HEK293 (cell line): ENCODE data around the gene GTF2F1.

Source experiments
- CTCF ChIA-PET: fragments of 350-600 bp; formaldehyde crosslinking; extraction: SDS; loops from one replicate; lab custom pipeline; 2021; ENCODE audit warnings: antibody characterized with exemption; lab: Yijun Ruan, JAX
- POLR2A ChIA-PET: fragments of 300-600 bp; formaldehyde crosslinking; extraction: SDS; loops from one replicate; lab custom pipeline; 2020; ENCODE audit warnings: antibody characterized with exemption, inconsistent platforms; lab: Yijun Ruan, JAX
- H3K27ac ChIP-seq: fragments of 200-500 bp; sonication (Bioruptor generic); 2 replicates; pipeline ENCODE4 v1.5.1; 2014; ENCODE audit warnings: low read depth, low read length, control low read depth, inconsistent platforms; ENCODE audit errors: extremely low read depth
- H3K36me3 ChIP-seq, 2 experiments: fragments of 200-500 bp in 1 of 2; sonication (Bioruptor generic) in 1 of 2; 1 replicate in 1 of 2; 2 replicates in 1 of 2; pipeline ENCODE4 v1.5.1; 2014 to 2017; ENCODE audit warnings: inconsistent platforms in 2 of 2, low read length in 2 of 2; ENCODE audit not compliant: control insufficient read depth in 2 of 2, insufficient read depth in 1 of 2
- H3K4me1 ChIP-seq: fragments of 200-500 bp; sonication (Bioruptor generic); 2 replicates; pipeline ENCODE4 v1.5.1; 2014; ENCODE audit warnings: mild to moderate bottlenecking, low read length, inconsistent platforms; ENCODE audit not compliant: control insufficient read depth, insufficient read depth
- H3K4me3 ChIP-seq: 2 replicates; pipeline ENCODE4 v1.5.1; 2011; ENCODE audit warnings: low read depth, mild to moderate bottlenecking, control low read depth, low read length, moderate library complexity
- H3K9me3 ChIP-seq: fragments of 200-500 bp; sonication (Bioruptor generic); 2 replicates; pipeline ENCODE4 v1.5.1; 2014; ENCODE audit warnings: low read depth, low read length, inconsistent platforms; ENCODE audit not compliant: control insufficient read depth, insufficient read depth
- BCL11B ChIP-seq: fragments of 450-650 bp; formaldehyde crosslinking; IDR thresholded peaks from 2 replicates; pipeline ENCODE4 v1.5.1; 2016; ENCODE audit warnings: low read depth, missing biosample characterization, missing genetic modification characterization
- BCL6B ChIP-seq: fragments of 450-650 bp; formaldehyde crosslinking; IDR thresholded peaks from 2 replicates; pipeline ENCODE4 v1.5.1; 2017; ENCODE audit warnings: missing biosample characterization, missing genetic modification characterization
- GFI1B ChIP-seq: fragments of 450-650 bp; formaldehyde crosslinking; IDR thresholded peaks from 2 replicates; pipeline ENCODE4 v1.5.1; 2016; ENCODE audit warnings: missing biosample characterization, missing genetic modification characterization
- HOXA7 ChIP-seq: sonication (generic); formaldehyde crosslinking; IDR thresholded peaks from 2 replicates; pipeline ENCODE4 v1.8.1; 2022; ENCODE audit warnings: missing genetic modification reagents, borderline replicate concordance
- KLF10 ChIP-seq: fragments of 450-650 bp; IDR thresholded peaks from 2 replicates; pipeline ENCODE4 v1.5.1; 2018; ENCODE audit warnings: missing biosample characterization, mild to moderate bottlenecking, missing genetic modification characterization
- MYNN ChIP-seq: fragments of 450-650 bp; formaldehyde crosslinking; IDR thresholded peaks from 2 replicates; pipeline ENCODE4 v1.5.1; 2016; ENCODE audit warnings: missing biosample characterization, missing genetic modification characterization, borderline replicate concordance
- SALL2 ChIP-seq: fragments of 450-650 bp; formaldehyde crosslinking; IDR thresholded peaks from 2 replicates; pipeline ENCODE4 v1.5.0; 2017; ENCODE audit warnings: missing biosample characterization, mild to moderate bottlenecking, missing genetic modification characterization, borderline replicate concordance
- SP2 ChIP-seq: fragments of 450-650 bp; formaldehyde crosslinking; IDR thresholded peaks from 2 replicates; pipeline ENCODE4 v1.5.1; 2016; ENCODE audit warnings: missing biosample characterization, missing genetic modification characterization
- SP3 ChIP-seq: fragments of 450-650 bp; formaldehyde crosslinking; IDR thresholded peaks from 2 replicates; pipeline ENCODE4 v1.5.1; 2016; ENCODE audit warnings: missing biosample characterization, missing genetic modification characterization
- SP7 ChIP-seq: fragments of 450-650 bp; formaldehyde crosslinking; IDR thresholded peaks from 2 replicates; pipeline ENCODE4 v1.5.1; 2016; ENCODE audit warnings: missing biosample characterization, missing genetic modification characterization
- YY2 ChIP-seq: fragments of 450-650 bp; formaldehyde crosslinking; IDR thresholded peaks from 2 replicates; pipeline ENCODE4 v1.5.1; 2016; ENCODE audit warnings: missing biosample characterization, missing genetic modification characterization
- ZBTB7A ChIP-seq: fragments of 450-650 bp; formaldehyde crosslinking; IDR thresholded peaks from 2 replicates; pipeline ENCODE4 v1.5.1; 2016; ENCODE audit warnings: low read depth, missing biosample characterization, missing genetic modification characterization
- ZFHX2 ChIP-seq: fragments of 450-650 bp; formaldehyde crosslinking; conservative IDR thresholded peaks from 2 replicates; pipeline ENCODE4 v1.5.1; 2016; ENCODE audit warnings: missing biosample characterization, missing genetic modification characterization
- ZFP69B ChIP-seq: fragments of 450-650 bp; formaldehyde crosslinking; IDR thresholded peaks from 2 replicates; pipeline ENCODE4 v1.5.1; 2016; ENCODE audit warnings: missing biosample characterization, missing genetic modification characterization
- ZNF10 ChIP-seq: fragments of 450-650 bp; formaldehyde crosslinking; IDR thresholded peaks from 2 replicates; pipeline ENCODE4 v1.5.1; 2017; ENCODE audit warnings: missing biosample characterization, missing genetic modification characterization
- ZNF133 ChIP-seq: fragments of 450-650 bp; formaldehyde crosslinking; IDR thresholded peaks from 2 replicates; pipeline ENCODE4 v1.5.1; 2016; ENCODE audit warnings: missing biosample characterization, missing genetic modification characterization
- ZNF140 ChIP-seq: fragments of 450-650 bp; formaldehyde crosslinking; IDR thresholded peaks from 2 replicates; pipeline ENCODE4 v1.5.1; 2016; ENCODE audit warnings: missing biosample characterization, missing genetic modification characterization
- ZNF202 ChIP-seq: fragments of 450-650 bp; formaldehyde crosslinking; IDR thresholded peaks from 2 replicates; pipeline ENCODE4 v1.5.1; 2016; ENCODE audit warnings: missing biosample characterization, missing genetic modification characterization, borderline replicate concordance
- ZNF23 ChIP-seq: fragments of 450-650 bp; formaldehyde crosslinking; IDR thresholded peaks from 2 replicates; pipeline ENCODE4 v1.5.1; 2016; ENCODE audit warnings: missing biosample characterization, missing genetic modification characterization, borderline replicate concordance
- ZNF24 ChIP-seq: fragments of 450-650 bp; formaldehyde crosslinking; IDR thresholded peaks from 2 replicates; pipeline ENCODE4 v1.5.1; 2016; ENCODE audit warnings: missing biosample characterization, missing genetic modification characterization
- ZNF280D ChIP-seq: fragments of 450-650 bp; formaldehyde crosslinking; IDR thresholded peaks from 2 replicates; pipeline ENCODE4 v1.5.1; 2016; ENCODE audit warnings: missing biosample characterization, missing genetic modification characterization
- ZNF324 ChIP-seq: fragments of 450-650 bp; formaldehyde crosslinking; IDR thresholded peaks from 2 replicates; pipeline ENCODE4 v1.5.1; 2016; ENCODE audit warnings: missing biosample characterization, missing genetic modification characterization
- ZNF350 ChIP-seq: fragments of 450-650 bp; formaldehyde crosslinking; IDR thresholded peaks from 2 replicates; pipeline ENCODE4 v1.5.0; 2017; ENCODE audit warnings: missing biosample characterization, mild to moderate bottlenecking, missing genetic modification characterization
- ZNF37A ChIP-seq: fragments of 450-650 bp; IDR thresholded peaks from 2 replicates; pipeline ENCODE4 v1.5.1; 2018; ENCODE audit warnings: missing biosample characterization, missing genetic modification characterization
- ZNF394 ChIP-seq: fragments of 450-650 bp; formaldehyde crosslinking; IDR thresholded peaks from 2 replicates; pipeline ENCODE4 v1.5.1; 2016; ENCODE audit warnings: missing biosample characterization, missing genetic modification characterization, mild to moderate bottlenecking, moderate library complexity, borderline replicate concordance
- ZNF555 ChIP-seq: fragments of 450-650 bp; formaldehyde crosslinking; conservative IDR thresholded peaks from 2 replicates; pipeline ENCODE4 v1.5.1; 2017; ENCODE audit warnings: missing biosample characterization, mild to moderate bottlenecking, missing genetic modification characterization, inconsistent platforms
- ZNF560 ChIP-seq: fragments of 450-650 bp; formaldehyde crosslinking; IDR thresholded peaks from 2 replicates; pipeline ENCODE4 v1.5.1; 2017; ENCODE audit warnings: missing biosample characterization, missing genetic modification characterization, borderline replicate concordance
- ZNF571 ChIP-seq: fragments of 450-650 bp; formaldehyde crosslinking; IDR thresholded peaks from 2 replicates; pipeline ENCODE4 v1.5.0; 2017; ENCODE audit warnings: missing biosample characterization, missing genetic modification characterization
- ZNF600 ChIP-seq: fragments of 450-650 bp; formaldehyde crosslinking; IDR thresholded peaks from 2 replicates; pipeline ENCODE4 v1.5.1; 2016; ENCODE audit warnings: missing biosample characterization, missing genetic modification characterization
- ZNF629 ChIP-seq: fragments of 450-650 bp; formaldehyde crosslinking; IDR thresholded peaks from 2 replicates; pipeline ENCODE4 v1.5.1; 2017; ENCODE audit warnings: missing biosample characterization, missing genetic modification characterization
- ZNF677 ChIP-seq: fragments of 450-650 bp; IDR thresholded peaks from 2 replicates; pipeline ENCODE4 v1.5.0; 2018; ENCODE audit warnings: missing biosample characterization, mild to moderate bottlenecking, missing genetic modification characterization, moderate library complexity
- ZNF791 ChIP-seq: fragments of 450-650 bp; formaldehyde crosslinking; IDR thresholded peaks from 2 replicates; pipeline ENCODE4 v1.5.1; 2016; ENCODE audit warnings: missing biosample characterization, missing genetic modification characterization
- TF ChIP-seq, protein P1 (sequence below): sonication (generic); formaldehyde crosslinking; IDR thresholded peaks from 2 replicates; pipeline ENCODE4 v1.8.1; 2022; ENCODE audit warnings: mild to moderate bottlenecking, moderate library complexity, missing genetic modification reagents
- TF ChIP-seq, protein P2 (sequence below): fragments of 450-650 bp; formaldehyde crosslinking; optimal IDR thresholded peaks from 2 replicates; pipeline ENCODE3; 2016; ENCODE audit warnings: missing biosample characterization, mild to moderate bottlenecking, missing genetic modification characterization

The GTF2F1 gene

GRCh38 chr19:6372594-6373095 lies 20.3 kb downstream of the GTF2F1 start, which contains the start of gene ALKBH7:
ALKBH7 (plus strand) TSS chr19:6372794; CDS start chr19:6372821, 27 bp downstream.
- ChIA-PET POLR2A (interaction anchor here (0.5 to 3.0 kb wide), 19 partner anchors 10 to 683 kb away, joined by 3 to 60 read pairs (median 4); partner anchors contain the start of genes CATSPERD, CLPP, GPR108 and GTF2F1), CTCF (interaction anchor here (0.5 to 1.1 kb wide), 7 partner anchors 8 to 123 kb away, joined by 3 to 4 read pairs (median 3); no protein-coding TSS in a partner anchor)
- H3K4me1 ChIP-seq = peaks cover 3% of the 10 kb centered on the region; the same call in 1 of the 2 replicates
- TF ChIP-seq SALL2 (tag by site-specific recombination) = no peak
- no peak for TF ChIP-seq ZNF560 (tag by site-specific recombination)
- TF ChIP-seq ZNF133 = no peak
- TF ChIP-seq GFI1B (tag by site-specific recombination) = no peak
- TF ChIP-seq ZNF600 = peak; percentile 56
- no peak for TF ChIP-seq ZNF140
- no peak for TF ChIP-seq ZNF202 (tag by site-specific recombination)
- TF ChIP-seq, protein P1, sequence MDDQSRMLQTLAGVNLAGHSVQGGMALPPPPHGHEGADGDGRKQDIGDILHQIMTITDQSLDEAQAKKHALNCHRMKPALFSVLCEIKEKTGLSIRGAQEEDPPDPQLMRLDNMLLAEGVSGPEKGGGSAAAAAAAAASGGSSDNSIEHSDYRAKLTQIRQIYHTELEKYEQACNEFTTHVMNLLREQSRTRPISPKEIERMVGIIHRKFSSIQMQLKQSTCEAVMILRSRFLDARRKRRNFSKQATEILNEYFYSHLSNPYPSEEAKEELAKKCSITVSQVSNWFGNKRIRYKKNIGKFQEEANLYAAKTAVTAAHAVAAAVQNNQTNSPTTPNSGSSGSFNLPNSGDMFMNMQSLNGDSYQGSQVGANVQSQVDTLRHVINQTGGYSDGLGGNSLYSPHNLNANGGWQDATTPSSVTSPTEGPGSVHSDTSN (CRISPR knock-in tag) = peak; percentile 86; the same call in 1 of the 2 replicates
- peak; percentile 21; the same call in 1 of the 2 replicates for TF ChIP-seq ZNF629 (tag by site-specific recombination)
- no peak for TF ChIP-seq ZNF24
- peak; percentile 63; the same call in 1 of the 2 replicates for TF ChIP-seq ZNF324
- TF ChIP-seq SP2 = peak; percentile 97
- TF ChIP-seq ZNF394 = peak; percentile 36; the same call in 1 of the 2 replicates
- TF ChIP-seq ZNF791 (tag by site-specific recombination) = no peak
- TF ChIP-seq ZNF555 (tag by site-specific recombination) = no peak
- peak; percentile 77 for TF ChIP-seq ZFHX2 (tag by site-specific recombination)
- no peak for TF ChIP-seq ZNF350 (tag by site-specific recombination)
- peak; percentile 42; the same call in 1 of the 2 replicates for TF ChIP-seq YY2
- peak; percentile 100 for TF ChIP-seq KLF10 (tag by site-specific recombination)
- peak; percentile 64 for TF ChIP-seq SP7
- no peak for TF ChIP-seq ZFP69B
- no peak for TF ChIP-seq ZNF280D (tag by site-specific recombination)
- TF ChIP-seq BCL11B (tag by site-specific recombination) = peak; percentile 62; the same call in 1 of the 2 replicates
- no peak for TF ChIP-seq ZNF10 (tag by site-specific recombination)
- TF ChIP-seq ZBTB7A (tag by site-specific recombination) = peak; percentile 72; the same call in 1 of the 2 replicates
- TF ChIP-seq ZNF677 (tag by site-specific recombination) = no peak
- TF ChIP-seq SP3 (tag by site-specific recombination) = peak; percentile 83
- no peak for TF ChIP-seq ZNF37A (tag by site-specific recombination)
- no peak for TF ChIP-seq HOXA7 (CRISPR knock-in tag)
- no peak for TF ChIP-seq ZNF23 (tag by site-specific recombination)
- no peak for TF ChIP-seq MYNN (tag by site-specific recombination)
- no peak for TF ChIP-seq BCL6B (tag by site-specific recombination)
- TF ChIP-seq, protein P2, sequence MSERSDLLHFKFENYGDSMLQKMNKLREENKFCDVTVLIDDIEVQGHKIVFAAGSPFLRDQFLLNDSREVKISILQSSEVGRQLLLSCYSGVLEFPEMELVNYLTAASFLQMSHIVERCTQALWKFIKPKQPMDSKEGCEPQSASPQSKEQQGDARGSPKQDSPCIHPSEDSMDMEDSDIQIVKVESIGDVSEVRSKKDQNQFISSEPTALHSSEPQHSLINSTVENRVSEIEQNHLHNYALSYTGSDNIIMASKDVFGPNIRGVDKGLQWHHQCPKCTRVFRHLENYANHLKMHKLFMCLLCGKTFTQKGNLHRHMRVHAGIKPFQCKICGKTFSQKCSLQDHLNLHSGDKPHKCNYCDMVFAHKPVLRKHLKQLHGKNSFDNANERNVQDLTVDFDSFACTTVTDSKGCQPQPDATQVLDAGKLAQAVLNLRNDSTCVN (tag by site-specific recombination) = peak; percentile 95
- no peak for TF ChIP-seq ZNF571 (tag by site-specific recombination)

More at GRCh38 chr19:6372594-6373095, 20.3 kb downstream of the GTF2F1 start, which contains the start of gene ALKBH7:
- Histone ChIP-seq H3K9me3 (no peaks in the 10 kb centered on the region), H3K36me3 (peaks cover 11 to 17% of the 10 kb centered on the region in 2 experiments; a peak in 2 of 3 replicates), H3K27ac (peak within 1 kb of the TSS; percentile 88), H3K4me3 (peak within 1 kb of the TSS; percentile 88)
